ENCODE data around the gene STUM.

The STUM gene

GRCh38 chr1:226563666-226564065 is 15.1 kb downstream of the STUM start:
- DNase-seq, result no peak

- no peak for DNase-seq
These were observed 16.9 kb downstream of the STUM start for GRCh38 chr1:226565476-226565875.

- no peak for DNase-seq
These were observed 17.7 kb downstream of the STUM start for GRCh38 chr1:226566234-226566633.

DNA sequence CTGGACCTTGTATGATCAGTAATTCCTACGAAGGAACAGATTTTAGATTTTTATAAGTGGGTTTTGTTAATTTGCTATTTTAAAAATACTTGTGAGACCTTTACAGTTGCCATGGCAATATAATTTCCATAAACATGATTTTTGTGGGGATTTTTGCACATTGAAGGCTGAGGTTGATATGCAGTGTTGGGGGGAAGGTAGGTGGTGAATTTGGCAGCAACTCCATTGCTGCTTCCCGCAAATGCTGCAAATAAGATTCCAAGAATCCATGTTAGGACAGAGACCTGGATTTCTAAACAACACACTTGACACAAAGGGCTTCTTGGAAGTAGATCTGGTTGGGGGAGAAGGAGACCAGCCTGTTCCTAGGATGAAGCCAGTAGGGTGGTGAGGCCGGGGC is 18.2 kb downstream of the STUM start:
- DNase-seq, result no peak

GRCh38 chr1:226568077-226568831 is 19.7 kb downstream of the STUM start:
- DNase-seq, result no peak

- DNase-seq, result no peak
These were observed 20.6 kb downstream of the STUM start for GRCh38 chr1:226568975-226569741.

- peak in 2 of 4 experiments; percentile 10 to 17 for DNase-seq
These were observed 21.4 kb downstream of the STUM start for GRCh38 chr1:226569879-226570547.

- no peak for DNase-seq
These were observed 23.3 kb downstream of the STUM start for GRCh38 chr1:226571893-226572292.

GRCh38 chr1:226572325-226572726 is 23.8 kb downstream of the STUM start:
- no peak for DNase-seq

DNA sequence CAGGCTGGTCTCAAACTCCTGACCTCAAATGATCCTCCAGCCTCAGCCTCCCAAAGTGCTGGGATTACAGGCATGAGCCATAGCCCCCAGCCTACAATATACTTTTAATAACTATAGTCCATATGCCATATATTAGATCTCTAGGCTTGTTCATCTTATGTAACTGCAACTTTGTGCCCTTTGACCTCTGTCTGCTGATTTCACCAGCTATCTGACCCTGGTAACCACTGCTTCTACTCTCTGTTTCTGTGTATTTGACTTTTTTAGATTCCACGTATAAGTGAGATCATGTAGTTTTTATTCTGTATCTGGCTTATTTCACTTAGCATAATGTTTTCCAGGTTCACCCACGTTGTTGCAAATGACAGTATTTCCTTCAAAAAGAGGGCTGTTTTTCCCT is 25.5 kb downstream of the STUM start:
- no peak for DNase-seq

DNA sequence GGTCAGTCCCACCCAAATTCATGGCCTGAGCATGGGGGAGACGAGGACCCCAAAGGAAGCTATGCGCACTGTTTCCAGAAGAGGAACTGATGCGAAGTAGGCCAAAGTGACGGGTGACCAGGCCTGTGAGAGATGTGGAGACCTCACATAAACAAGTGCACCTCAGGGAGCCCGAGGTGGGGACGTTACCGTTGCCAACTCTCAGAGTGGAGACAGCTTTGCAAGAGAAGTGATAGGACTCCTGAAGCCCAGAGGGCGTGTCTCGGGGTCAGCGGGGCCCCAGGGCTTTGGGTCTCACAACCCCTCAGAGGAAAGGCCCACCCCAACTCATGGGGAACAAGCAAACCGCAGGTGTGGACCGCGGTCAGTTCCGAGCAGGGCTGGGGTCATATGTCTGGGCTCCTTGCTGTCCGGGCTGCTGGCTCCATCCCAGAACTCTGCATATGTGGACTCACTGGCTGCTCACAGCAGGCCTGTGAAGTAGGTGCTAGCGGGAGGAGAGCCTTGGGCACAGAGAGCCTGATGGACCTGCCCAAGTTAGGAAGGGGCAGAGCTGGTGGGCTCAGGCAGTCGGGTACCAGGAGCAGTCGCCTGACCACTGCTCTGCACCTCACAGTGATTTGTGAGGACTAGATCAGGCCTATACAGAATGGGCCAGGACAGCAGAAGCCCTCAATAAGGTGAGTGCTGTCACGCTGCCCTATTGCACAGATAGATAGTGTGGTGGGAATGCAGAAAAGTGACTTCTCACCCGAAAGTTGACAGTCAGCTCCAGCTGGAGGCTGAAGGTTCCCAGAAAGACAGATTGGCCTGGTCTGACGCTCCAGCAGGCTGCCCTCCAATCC is 26.2 kb downstream of the STUM start:
- DNase-seq, result no peak

DNA sequence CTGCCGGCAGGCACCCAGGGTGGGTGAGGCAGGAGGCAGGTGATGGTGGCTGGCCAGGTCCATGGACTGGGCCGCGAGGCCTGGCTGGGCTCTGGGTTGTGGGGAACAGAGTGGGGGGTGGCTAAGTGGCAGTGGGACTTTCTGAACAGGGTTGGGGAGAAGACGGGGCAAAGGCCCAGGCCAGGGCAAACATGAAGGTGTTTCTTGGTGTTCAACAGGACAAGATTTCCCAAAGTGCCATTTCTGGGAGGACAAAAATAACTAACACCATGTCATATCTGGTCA is 26.8 kb downstream of the STUM start:
- no peak for DNase-seq

- no peak for DNase-seq
These were observed 27.3 kb downstream of the STUM start for GRCh38 chr1:226575739-226576378.

- DNase-seq, result no peak
These were observed 28.0 kb downstream of the STUM start for GRCh38 chr1:226576601-226577000.

DNA sequence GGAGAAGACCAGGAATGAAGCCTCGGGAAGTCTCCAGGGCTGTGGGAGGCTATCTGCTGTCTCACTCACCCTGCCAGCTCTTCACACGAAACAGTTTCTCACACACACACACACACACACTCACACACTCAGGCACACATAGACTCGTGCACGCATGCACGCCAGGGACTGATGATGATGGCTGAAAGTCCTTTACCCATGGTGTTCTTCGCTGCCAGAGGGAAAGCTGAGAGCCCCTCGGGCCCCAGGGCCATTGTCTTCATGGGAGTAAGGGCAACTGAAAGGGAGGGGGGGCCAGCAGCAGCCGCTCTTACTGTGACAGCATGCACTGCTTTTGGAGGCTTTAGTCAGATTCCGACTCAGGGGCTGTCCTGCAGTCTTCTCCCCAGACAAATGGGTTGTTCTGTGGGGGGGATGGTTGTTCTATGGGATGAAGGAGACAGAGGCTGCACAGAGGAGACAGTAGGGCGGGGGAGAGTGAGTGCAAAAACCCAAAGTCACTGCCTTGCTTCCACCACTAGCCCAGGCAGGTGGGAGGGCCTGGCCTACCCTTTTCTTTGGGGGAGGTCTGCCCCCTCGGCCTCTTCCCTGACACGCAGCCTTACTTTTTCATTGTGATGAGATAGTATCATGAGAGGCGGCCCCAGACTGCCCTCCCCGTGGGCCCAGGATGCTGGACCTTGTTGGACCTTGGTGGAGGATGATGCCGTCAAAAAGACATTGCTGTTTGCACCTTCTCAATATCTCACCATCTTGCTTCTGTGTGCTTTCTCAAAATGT is 29.0 kb downstream of the STUM start:
- DNase-seq, result no peak

- DNase-seq, result no peak
These were observed 30.5 kb downstream of the STUM start for GRCh38 chr1:226578946-226579578.

GRCh38 chr1:226579781-226580323 is 31.3 kb downstream of the STUM start:
- no peak for DNase-seq

DNA sequence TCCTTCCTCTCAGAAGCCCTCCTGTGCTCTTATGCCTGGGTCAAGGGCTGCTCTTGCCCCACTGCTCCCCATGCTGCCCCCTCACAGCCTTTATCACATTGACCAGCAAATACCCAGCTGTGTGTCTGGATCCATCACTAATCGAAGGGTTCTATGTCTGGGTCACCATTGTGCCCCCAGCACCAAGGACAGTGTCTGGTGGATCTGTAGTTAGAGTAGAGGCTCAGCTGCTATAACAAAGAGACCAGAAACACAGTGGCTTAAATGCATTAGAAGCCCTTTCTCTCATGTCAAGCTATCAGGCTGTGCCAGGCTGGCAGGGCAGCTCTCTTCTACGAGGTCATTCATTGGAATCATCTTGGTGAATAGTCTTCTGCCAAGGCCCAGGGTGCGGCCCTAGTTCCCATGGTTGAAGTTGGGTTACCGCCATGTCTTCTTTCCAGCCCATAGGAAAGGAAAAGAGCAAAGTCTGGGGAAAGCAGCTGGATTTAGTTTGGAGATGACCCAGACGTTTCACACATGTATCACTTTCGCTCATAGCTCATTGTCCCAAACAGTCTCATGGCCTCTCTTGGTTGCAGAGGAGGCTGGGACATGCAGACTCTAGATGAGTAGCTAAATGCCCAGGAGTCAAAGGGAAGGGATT is 32.2 kb downstream of the STUM start:
- no peak for DNase-seq

DNA sequence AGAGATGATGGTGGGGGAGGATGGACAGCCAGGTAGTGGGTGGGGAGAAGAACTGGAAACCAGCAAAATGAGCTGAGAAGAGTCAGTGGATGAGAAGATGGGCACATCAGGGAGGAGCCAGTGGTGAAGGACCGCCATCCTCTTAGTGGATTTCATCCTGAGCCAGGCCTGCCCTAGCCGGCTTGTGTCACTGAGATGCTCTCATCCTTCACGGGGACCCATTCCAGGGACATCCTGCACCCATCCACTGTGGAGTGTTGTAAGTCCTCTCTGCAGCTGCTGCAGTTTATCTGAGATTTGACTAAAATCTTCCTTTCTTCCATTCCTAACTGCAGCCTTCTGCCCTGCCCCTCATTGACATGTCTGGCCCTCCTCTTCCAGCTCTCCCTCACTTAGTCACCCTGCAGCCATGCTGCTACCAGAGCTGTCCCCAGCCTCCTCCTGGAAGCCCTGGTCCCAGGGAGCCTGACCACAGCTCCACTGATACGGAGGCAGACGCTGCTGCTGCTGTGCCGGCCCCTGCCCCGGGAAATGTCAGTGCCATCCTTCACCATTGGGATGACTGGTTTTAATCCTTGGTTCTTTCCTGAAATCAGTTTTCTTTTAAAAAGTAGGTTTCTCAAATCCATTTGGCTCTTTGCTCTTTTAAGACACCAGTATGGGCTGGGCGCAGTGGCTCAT is 33.2 kb downstream of the STUM start:
- DNase-seq, result no peak

DNA sequence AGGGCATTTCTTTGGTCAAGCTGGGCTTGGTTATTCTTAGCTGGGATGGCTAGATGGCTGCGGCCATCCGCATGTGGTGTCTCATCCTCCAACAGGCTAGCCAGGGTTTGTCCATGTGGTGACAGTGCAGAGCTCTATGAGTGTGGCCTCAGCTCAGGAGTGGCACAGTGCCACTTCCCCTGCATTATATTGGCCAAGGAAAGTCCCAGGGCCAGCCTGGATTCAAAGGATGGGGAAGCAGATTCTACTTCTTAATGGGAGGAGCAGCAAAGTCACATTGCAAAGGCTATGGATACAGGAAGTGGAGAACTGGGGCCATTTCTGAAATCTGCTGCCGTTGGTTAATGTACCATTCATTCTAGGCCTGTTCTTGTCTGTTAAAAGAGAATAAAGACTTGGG is 34.4 kb downstream of the STUM start:
- DNase-seq, result peak; percentile 42 to 74 (median 63)
